Measurements from ENCODE around the gene ZNF484. TPM values are rescaled to one million over a fixed set of nuclear protein-coding genes. Genes with fewer than 3 reads are reported as not detected.
"Not testable (repeated sequence)": the region's sequence is repeated elsewhere in the genome, so short reads cannot be mapped to it uniquely, and the experiment has no call there.

ZNF484 gene
- 10 to 100 TPM in 1 of 4 donors, 1 to 10 TPM in 3; 5.3 to 10.3 (median 6.1) TPM for total RNA-seq

GRCh38 chr9:92877531-92878430 is at the start of gene ZNF484:
Gene ZNF484, minus strand, starts transcription at chr9:92878038. Its CDS starts 3,009 bp downstream, at chr9:92875029.
- peak; percentile 98 for DNase-seq (ENCODE audit: low spot score in 2 of 2)
- Histone ChIP-seq H3K36me3 (no peaks in the 10 kb centered on the region), H3K27ac (peak within 1 kb of the TSS; percentile 73), H3K4me1 (peaks cover 20% of the 10 kb centered on the region), H3K4me3 (peak within 1 kb of the TSS; percentile 68), H3K27me3 (no peaks in the 10 kb centered on the region), H3K9me3 (no peaks in the 10 kb centered on the region)
- TF ChIP-seq EP300 (IDR thresholded peaks at IDR 0.05), result no peak
- peak in 2 of 3 donors; percentile 49 to 56 for TF ChIP-seq POLR2AphosphoS5 (IDR thresholded peaks at IDR 0.05)
- 15% methylated on average over 28 of the region's 28 CpGs for WGBS

- no peaks in the 10 kb centered on the region for H3K27me3 ChIP-seq
- H3K4me3 ChIP-seq, result no peak overlapping the region
- no peaks in the 10 kb centered on the region for H3K36me3 ChIP-seq
- no peak overlapping the region for H3K27ac ChIP-seq
- no peak for DNase-seq (ENCODE audit: low spot score in 2 of 2)
- no peaks in the 10 kb centered on the region for H3K9me3 ChIP-seq
- H3K4me1 ChIP-seq, result no peaks in the 10 kb centered on the region
- 92% methylated on average over 1 of the region's 1 CpG for WGBS
- TF ChIP-seq POLR2A (IDR thresholded peaks at IDR 0.05) (no peak), EP300 (IDR thresholded peaks at IDR 0.05) (no peak), CTCF (IDR thresholded peaks at IDR 0.05) (no peak), POLR2AphosphoS5 (IDR thresholded peaks at IDR 0.05) (no peak)
These were observed 42.6 kb upstream of the ZNF484 start for GRCh38 chr9:92920437-92920836.

GRCh38 chr9:92917176-92917800 is 39.5 kb upstream of the ZNF484 start:
- Histone ChIP-seq H3K4me3 (no peak overlapping the region), H3K4me1 (peaks cover under 1% of the 10 kb centered on the region), H3K36me3 (no peaks in the 10 kb centered on the region), H3K27me3 (no peaks in the 10 kb centered on the region), H3K9me3 (no peaks in the 10 kb centered on the region), H3K27ac (no peak overlapping the region)
- TF ChIP-seq POLR2A (IDR thresholded peaks at IDR 0.05) (no peak), POLR2AphosphoS5 (IDR thresholded peaks at IDR 0.05) (no peak), EP300 (IDR thresholded peaks at IDR 0.05) (no peak), CTCF (IDR thresholded peaks at IDR 0.05) (no peak)
- no peak for DNase-seq (ENCODE audit: low spot score in 2 of 2)
- 37% methylated on average over 2 of the region's 2 CpGs for WGBS

GRCh38 chr9:92911511-92912475 is 34.0 kb upstream of the ZNF484 start:
- H3K4me3 ChIP-seq, result no peak overlapping the region
- no peaks in the 10 kb centered on the region for H3K9me3 ChIP-seq
- 53% methylated on average over 11 of the region's 11 CpGs for WGBS
- no peak for TF ChIP-seq POLR2A (IDR thresholded peaks at IDR 0.05)
- TF ChIP-seq EP300 (IDR thresholded peaks at IDR 0.05), result no peak
- no peak for TF ChIP-seq CTCF (IDR thresholded peaks at IDR 0.05)
- TF ChIP-seq POLR2AphosphoS5 (IDR thresholded peaks at IDR 0.05), result no peak
- H3K27me3 ChIP-seq, result no peaks in the 10 kb centered on the region
- no peak for DNase-seq (ENCODE audit: low spot score in 2 of 2)
- no peaks in the 10 kb centered on the region for H3K36me3 ChIP-seq
- H3K27ac ChIP-seq, result no peak overlapping the region
- H3K4me1 ChIP-seq, result peaks cover 5% of the 10 kb centered on the region

- 77% methylated on average over 4 of the region's 6 CpGs for WGBS
These were observed 27.3 kb upstream of the ZNF484 start for GRCh38 chr9:92905137-92905536.

More at GRCh38 chr9:92905137-92905536, 27.3 kb upstream of the ZNF484 start:
- DNase-seq (ENCODE audit: low spot score in 2 of 2); H3K27ac ChIP-seq; H3K36me3 ChIP-seq; H3K4me3 ChIP-seq; H3K9me3 ChIP-seq; H3K4me1 ChIP-seq; H3K27me3 ChIP-seq: not testable (repeated sequence)
